WTC11 (cell line): Measurements from ENCODE around the gene RGS9BP. TPM values are rescaled to one million over a fixed set of nuclear protein-coding genes. Genes with fewer than 3 reads are reported as not detected.
"Not testable (repeated sequence)": the region's sequence is repeated elsewhere in the genome, so short reads cannot be mapped to it uniquely, and the experiment has no call there.

ENCODE experiments used
- ATAC-seq: fragments of 200-7000 bp; cut with Tn5 transposase; 2 replicates; pipeline ENCODE4 v1.10.0; 2021; ENCODE audit warnings: mild to moderate bottlenecking, moderate library complexity
- CTCF ChIA-PET: fragments of 300-600 bp; sonication (Branson Sonifier 250); formaldehyde crosslinking; loops from one replicate; lab custom pipeline; 2021; ENCODE audit warnings: antibody characterized with exemption; lab: Charles Lee
- POLR2A ChIA-PET: fragments of 350-600 bp; sonication (Branson Sonifier 250); formaldehyde crosslinking; loops from one replicate; lab custom pipeline; 2021; ENCODE audit warnings: antibody characterized with exemption; lab: Charles Lee
- DNase-seq: peaks from one replicate; pipeline ENCODE4 v3.0.0; 2021; ENCODE audit warnings: low spot score
- H3K27ac Mint-ChIP-seq: 2 replicates; pipeline ENCODE4 v1.8.0; 2021; ENCODE audit warnings: mixed read lengths
- H3K27me3 Mint-ChIP-seq: 2 replicates; pipeline ENCODE4 v1.8.0; 2021; ENCODE audit warnings: low read depth, mild to moderate bottlenecking, moderate library complexity, mixed read lengths
- H3K36me3 Mint-ChIP-seq: 2 replicates; pipeline ENCODE4 v1.8.0; 2021; ENCODE audit warnings: mixed read lengths
- H3K4me1 Mint-ChIP-seq: 2 replicates; pipeline ENCODE4 v1.8.0; 2022; ENCODE audit warnings: mixed read lengths
- H3K4me3 Mint-ChIP-seq: 2 replicates; pipeline ENCODE4 v1.8.0; 2021; ENCODE audit warnings: mild to moderate bottlenecking, moderate library complexity, mixed read lengths
- H3K9me3 Mint-ChIP-seq: 2 replicates; pipeline ENCODE4 v1.8.0; 2021; ENCODE audit warnings: mixed read lengths
- CREB1 ChIP-seq: sonication (generic); formaldehyde crosslinking; IDR thresholded peaks from 2 replicates; pipeline ENCODE4 v1.8.0; 2023; ENCODE audit warnings: mild to moderate bottlenecking, missing genetic modification reagents
- E2F1 ChIP-seq: sonication (generic); formaldehyde crosslinking; IDR thresholded peaks from 2 replicates; pipeline ENCODE4 v1.8.0; 2022; ENCODE audit warnings: mild to moderate bottlenecking, missing genetic modification reagents
- EMX1 ChIP-seq: fragments of 250-450 bp; sonication (Bioruptor Pico); IDR thresholded peaks from 2 replicates; pipeline ENCODE4 v1.8.0; 2021; ENCODE audit warnings: mild to moderate bottlenecking
- ESRRA ChIP-seq: sonication (generic); formaldehyde crosslinking; IDR thresholded peaks from 2 replicates; pipeline ENCODE4 v1.8.1; 2022; ENCODE audit warnings: mild to moderate bottlenecking, missing genetic modification reagents, borderline replicate concordance
- GRHL2 ChIP-seq: fragments of 250-450 bp; sonication (Bioruptor Pico); IDR thresholded peaks from 2 replicates; pipeline ENCODE4 v1.8.0; 2022; ENCODE audit warnings: mild to moderate bottlenecking, moderate library complexity; ENCODE audit not compliant: insufficient replicate concordance, severe bottlenecking
- GTF2I ChIP-seq: fragments of 250-450 bp; sonication (Bioruptor Pico); conservative IDR thresholded peaks from 2 replicates; pipeline ENCODE4 v1.4.0; 2021; ENCODE audit warnings: mild to moderate bottlenecking
- IRF2 ChIP-seq: sonication (generic); formaldehyde crosslinking; IDR thresholded peaks from 2 replicates; pipeline ENCODE4 v1.8.0; 2022; ENCODE audit warnings: low read depth, missing genetic modification reagents, borderline replicate concordance
- JAZF1 ChIP-seq: fragments of 250-450 bp; sonication (Bioruptor Pico); IDR thresholded peaks from 2 replicates; pipeline ENCODE4 v1.9.0; 2021; ENCODE audit warnings: moderate library complexity, mild to moderate bottlenecking, inconsistent platforms
- MAX ChIP-seq: sonication (generic); formaldehyde crosslinking; IDR thresholded peaks from 2 replicates; pipeline ENCODE4 v1.8.0; 2022; ENCODE audit warnings: mild to moderate bottlenecking, missing genetic modification reagents
- NFYB ChIP-seq: sonication (generic); formaldehyde crosslinking; conservative IDR thresholded peaks from 2 replicates; pipeline ENCODE4 v1.8.0; 2022; ENCODE audit warnings: low read depth, missing genetic modification reagents
- NR1H2 ChIP-seq: sonication (generic); formaldehyde crosslinking; IDR thresholded peaks from 2 replicates; pipeline ENCODE4 v1.9.0; 2021; ENCODE audit warnings: mild to moderate bottlenecking, moderate library complexity, missing genetic modification reagents
- OVOL2 ChIP-seq: fragments of 250-450 bp; sonication (Bioruptor Pico); IDR thresholded peaks from 2 replicates; pipeline ENCODE4 v1.9.0; 2021; ENCODE audit warnings: mild to moderate bottlenecking, borderline replicate concordance
- PRRX2 ChIP-seq: fragments of 250-450 bp; sonication (Bioruptor Pico); IDR thresholded peaks from 2 replicates; pipeline ENCODE4 v1.8.0; 2021; ENCODE audit warnings: mild to moderate bottlenecking
- RORB ChIP-seq: fragments of 250-450 bp; sonication (Bioruptor Pico); IDR thresholded peaks from 2 replicates; pipeline ENCODE4 v1.9.0; 2021; ENCODE audit warnings: mild to moderate bottlenecking
- SMAD3 ChIP-seq: sonication (generic); formaldehyde crosslinking; IDR thresholded peaks from 2 replicates; pipeline ENCODE4 v1.8.0; 2022; ENCODE audit warnings: missing genetic modification reagents, mild to moderate bottlenecking, borderline replicate concordance
- USF1 ChIP-seq: sonication (generic); formaldehyde crosslinking; IDR thresholded peaks from 2 replicates; pipeline ENCODE4 v1.8.0; 2022; ENCODE audit warnings: mild to moderate bottlenecking, missing genetic modification reagents
- USF2 ChIP-seq: sonication (generic); formaldehyde crosslinking; IDR thresholded peaks from 2 replicates; pipeline ENCODE4 v1.8.1; 2023; ENCODE audit warnings: mild to moderate bottlenecking, missing genetic modification reagents, moderate library complexity
- ZNF121 ChIP-seq: sonication (generic); formaldehyde crosslinking; IDR thresholded peaks from 2 replicates; pipeline ENCODE4 v1.8.0; 2023; ENCODE audit warnings: missing genetic modification reagents
- ZNF138 ChIP-seq: sonication (generic); formaldehyde crosslinking; conservative IDR thresholded peaks from 2 replicates; pipeline ENCODE4 v1.8.1; 2022; ENCODE audit warnings: mild to moderate bottlenecking, moderate library complexity, missing genetic modification reagents
- total RNA-seq: library from RNA; stranded (reverse); gene quantifications from 3 replicates; pipeline ENCODE4 v1.2.3, GENCODE V29; 2021
- TF ChIP-seq, protein P1 (sequence below): fragments of 250-450 bp; sonication (Bioruptor Pico); IDR thresholded peaks from 2 replicates; pipeline ENCODE4 v1.9.0; 2021; ENCODE audit warnings: mild to moderate bottlenecking
- TF ChIP-seq, protein P2 (sequence below): sonication (generic); formaldehyde crosslinking; IDR thresholded peaks from 2 replicates; pipeline ENCODE4 v1.8.1; 2022; ENCODE audit warnings: mild to moderate bottlenecking, missing genetic modification reagents, moderate library complexity, borderline replicate concordance
- TF ChIP-seq, protein P3 (sequence below): sonication (generic); formaldehyde crosslinking; IDR thresholded peaks from 2 replicates; pipeline ENCODE4 v1.8.0; 2023; ENCODE audit warnings: missing genetic modification reagents, mild to moderate bottlenecking, borderline replicate concordance

RGS9BP gene
- total RNA-seq, 1 experiment from 2014 or later = 0.24 TPM

DNA sequence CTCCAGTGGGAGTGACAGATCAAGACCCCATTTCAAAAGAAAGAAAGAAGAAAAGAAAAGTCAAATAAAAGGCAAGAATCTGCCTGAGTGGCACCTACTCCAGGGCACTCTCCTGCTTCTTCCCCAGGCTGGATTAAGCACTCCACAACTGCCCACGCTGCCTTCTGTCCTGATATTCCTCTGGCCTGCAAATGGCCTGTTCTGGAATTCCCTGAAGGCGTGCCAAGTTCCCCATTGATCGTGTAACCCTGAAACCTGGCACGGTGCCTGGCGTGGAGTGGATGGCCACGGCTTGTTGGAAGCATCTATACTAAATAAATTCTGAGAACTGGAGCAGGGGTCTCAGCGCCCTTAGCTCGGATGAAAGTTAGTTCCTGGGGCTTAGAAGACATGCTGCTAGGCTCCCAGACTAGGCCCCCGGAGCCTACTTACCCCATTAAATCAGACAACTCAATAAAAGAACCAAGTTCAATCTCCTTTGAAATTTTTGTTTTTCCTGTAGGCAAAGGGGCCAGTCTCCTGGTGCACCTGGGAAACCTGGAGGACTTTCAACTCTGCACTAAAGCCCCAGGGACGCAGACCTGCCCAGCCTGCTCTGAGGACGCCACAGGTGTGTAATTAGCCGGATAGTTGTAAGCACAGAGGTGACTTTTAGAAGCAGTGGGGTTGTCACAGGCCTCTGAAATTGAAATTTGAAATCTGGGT, 22.6 kb upstream of the RGS9BP start (continued):
- TF ChIP-seq MAX (CRISPR knock-in tag) (no peak), E2F1 (CRISPR knock-in tag) (no peak), OVOL2 (CRISPR knock-in tag) (no peak), GTF2I (CRISPR knock-in tag) (no peak), JAZF1 (no peak)

DNA sequence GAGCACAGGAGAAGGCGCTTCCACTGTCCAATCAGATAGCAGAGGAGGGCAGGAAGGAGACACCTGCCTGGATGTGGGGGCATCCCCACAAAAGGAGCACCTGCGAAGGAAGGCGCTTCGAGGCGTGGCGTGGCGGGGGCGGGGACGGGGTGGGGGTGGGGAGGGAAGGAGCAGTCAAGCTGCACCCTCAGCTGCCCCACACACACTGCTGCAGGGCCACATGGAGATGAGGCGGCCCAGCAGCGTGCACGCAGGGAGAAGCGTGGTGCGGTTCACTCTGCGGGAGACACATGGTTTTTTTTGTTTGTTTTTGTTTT, 22.1 kb upstream of the RGS9BP start:
- DNase-seq = no peak
- ChIA-PET CTCF (no interaction called here), POLR2A (no interaction called here)
- Mint-ChIP-seq H3K4me3 (no peak overlapping the region), H3K36me3 (peaks cover 26% of the 10 kb centered on the region), H3K27me3 (no peaks in the 10 kb centered on the region), H3K9me3 (no peaks in the 10 kb centered on the region), H3K4me1 (peaks cover 20% of the 10 kb centered on the region), H3K27ac (peak overlapping the region; percentile 89; the same call in 1 of the 2 replicates)
- TF ChIP-seq PRRX2 (CRISPR knock-in tag) = no peak
- TF ChIP-seq NR1H2 (CRISPR knock-in tag) = no peak
- TF ChIP-seq EMX1 (CRISPR knock-in tag) = no peak
- no peak for TF ChIP-seq USF1 (CRISPR knock-in tag)
- no peak for TF ChIP-seq GRHL2 (CRISPR knock-in tag)
- TF ChIP-seq, protein P1, sequence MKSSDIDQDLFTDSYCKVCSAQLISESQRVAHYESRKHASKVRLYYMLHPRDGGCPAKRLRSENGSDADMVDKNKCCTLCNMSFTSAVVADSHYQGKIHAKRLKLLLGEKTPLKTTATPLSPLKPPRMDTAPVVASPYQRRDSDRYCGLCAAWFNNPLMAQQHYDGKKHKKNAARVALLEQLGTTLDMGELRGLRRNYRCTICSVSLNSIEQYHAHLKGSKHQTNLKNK = no peak
- TF ChIP-seq, protein P2, sequence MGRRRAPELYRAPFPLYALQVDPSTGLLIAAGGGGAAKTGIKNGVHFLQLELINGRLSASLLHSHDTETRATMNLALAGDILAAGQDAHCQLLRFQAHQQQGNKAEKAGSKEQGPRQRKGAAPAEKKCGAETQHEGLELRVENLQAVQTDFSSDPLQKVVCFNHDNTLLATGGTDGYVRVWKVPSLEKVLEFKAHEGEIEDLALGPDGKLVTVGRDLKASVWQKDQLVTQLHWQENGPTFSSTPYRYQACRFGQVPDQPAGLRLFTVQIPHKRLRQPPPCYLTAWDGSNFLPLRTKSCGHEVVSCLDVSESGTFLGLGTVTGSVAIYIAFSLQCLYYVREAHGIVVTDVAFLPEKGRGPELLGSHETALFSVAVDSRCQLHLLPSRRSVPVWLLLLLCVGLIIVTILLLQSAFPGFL = no peak
- TF ChIP-seq ZNF138 (CRISPR knock-in tag) = no peak
- ATAC-seq = peak; percentile 13; the same call in 1 of the 2 replicates

DNA sequence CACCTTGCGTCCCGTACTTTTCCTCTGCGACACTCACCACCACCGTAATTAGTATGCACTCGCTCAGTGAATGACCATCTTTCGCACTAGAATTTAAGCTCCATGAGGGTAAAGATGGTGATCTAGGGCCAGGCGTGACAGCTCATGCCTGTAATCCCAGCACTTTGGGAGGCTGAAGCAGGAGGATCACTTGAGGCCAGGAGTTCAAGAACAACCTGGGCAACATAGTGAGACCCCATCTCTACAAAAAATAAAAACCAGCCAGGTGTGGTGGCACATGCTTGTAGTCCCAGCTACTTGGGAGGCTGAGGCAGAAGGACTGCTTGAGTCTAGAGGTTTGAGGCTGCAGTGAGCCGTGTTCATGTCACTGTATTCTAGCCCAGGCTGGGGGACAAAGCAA, 19.3 kb upstream of the RGS9BP start:
- CTCF ChIA-PET = interaction anchor here (0.6 to 0.7 kb wide), 2 partner anchors 57 to 349 kb away, joined by 3 read pairs; no protein-coding TSS in a partner anchor
- H3K9me3 Mint-ChIP-seq, POLR2A ChIA-PET, H3K27me3 Mint-ChIP-seq, DNase-seq, H3K4me3 Mint-ChIP-seq, H3K27ac Mint-ChIP-seq, ATAC-seq: not testable (repeated sequence)
- H3K36me3 Mint-ChIP-seq = peaks cover 18% of the 10 kb centered on the region
- H3K4me1 Mint-ChIP-seq = peaks cover 20% of the 10 kb centered on the region
- TF ChIP-seq ZNF121 = peak; percentile 42; the same call in 1 of the 2 replicates

DNA sequence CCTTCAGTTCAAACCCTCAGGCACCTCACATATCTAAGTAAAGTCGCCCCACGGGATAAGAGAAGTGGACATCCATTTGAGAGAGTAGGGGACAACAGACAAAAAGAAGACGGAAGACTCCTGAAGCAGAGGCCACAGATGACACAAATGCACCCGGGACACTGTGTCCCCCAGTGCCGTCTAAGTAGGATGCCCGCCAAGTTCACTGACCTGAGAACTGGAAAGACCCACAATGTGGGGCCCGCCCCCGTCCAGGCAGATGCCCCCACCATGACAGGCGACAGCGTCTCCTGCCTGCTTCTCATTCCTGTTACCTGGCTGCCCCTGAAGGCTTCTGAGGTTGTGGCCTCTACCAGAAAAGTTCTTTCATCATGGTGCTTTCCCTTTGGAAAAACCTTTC, 17.6 kb upstream of the RGS9BP start:
- CTCF ChIA-PET = no interaction called here
- DNase-seq (no peak), ATAC-seq (no peak)
- Mint-ChIP-seq H3K27me3 (no peaks in the 10 kb centered on the region), H3K4me3 (no peak overlapping the region), H3K27ac (no peak overlapping the region), H3K9me3 (no peaks in the 10 kb centered on the region), H3K36me3 (peaks cover 17% of the 10 kb centered on the region), H3K4me1 (peaks cover 4% of the 10 kb centered on the region)
- POLR2A ChIA-PET = no interaction called here
- TF ChIP-seq SMAD3 (CRISPR knock-in tag) (no peak), CREB1 (CRISPR knock-in tag) (no peak), NFYB (CRISPR knock-in tag) (no peak), OVOL2 (CRISPR knock-in tag) (no peak), RORB (CRISPR knock-in tag) (no peak), ESRRA (CRISPR knock-in tag) (no peak), IRF2 (CRISPR knock-in tag) (no peak), USF2 (CRISPR knock-in tag) (no peak)
- TF ChIP-seq, protein P1 = no peak
- TF ChIP-seq, protein P3, sequence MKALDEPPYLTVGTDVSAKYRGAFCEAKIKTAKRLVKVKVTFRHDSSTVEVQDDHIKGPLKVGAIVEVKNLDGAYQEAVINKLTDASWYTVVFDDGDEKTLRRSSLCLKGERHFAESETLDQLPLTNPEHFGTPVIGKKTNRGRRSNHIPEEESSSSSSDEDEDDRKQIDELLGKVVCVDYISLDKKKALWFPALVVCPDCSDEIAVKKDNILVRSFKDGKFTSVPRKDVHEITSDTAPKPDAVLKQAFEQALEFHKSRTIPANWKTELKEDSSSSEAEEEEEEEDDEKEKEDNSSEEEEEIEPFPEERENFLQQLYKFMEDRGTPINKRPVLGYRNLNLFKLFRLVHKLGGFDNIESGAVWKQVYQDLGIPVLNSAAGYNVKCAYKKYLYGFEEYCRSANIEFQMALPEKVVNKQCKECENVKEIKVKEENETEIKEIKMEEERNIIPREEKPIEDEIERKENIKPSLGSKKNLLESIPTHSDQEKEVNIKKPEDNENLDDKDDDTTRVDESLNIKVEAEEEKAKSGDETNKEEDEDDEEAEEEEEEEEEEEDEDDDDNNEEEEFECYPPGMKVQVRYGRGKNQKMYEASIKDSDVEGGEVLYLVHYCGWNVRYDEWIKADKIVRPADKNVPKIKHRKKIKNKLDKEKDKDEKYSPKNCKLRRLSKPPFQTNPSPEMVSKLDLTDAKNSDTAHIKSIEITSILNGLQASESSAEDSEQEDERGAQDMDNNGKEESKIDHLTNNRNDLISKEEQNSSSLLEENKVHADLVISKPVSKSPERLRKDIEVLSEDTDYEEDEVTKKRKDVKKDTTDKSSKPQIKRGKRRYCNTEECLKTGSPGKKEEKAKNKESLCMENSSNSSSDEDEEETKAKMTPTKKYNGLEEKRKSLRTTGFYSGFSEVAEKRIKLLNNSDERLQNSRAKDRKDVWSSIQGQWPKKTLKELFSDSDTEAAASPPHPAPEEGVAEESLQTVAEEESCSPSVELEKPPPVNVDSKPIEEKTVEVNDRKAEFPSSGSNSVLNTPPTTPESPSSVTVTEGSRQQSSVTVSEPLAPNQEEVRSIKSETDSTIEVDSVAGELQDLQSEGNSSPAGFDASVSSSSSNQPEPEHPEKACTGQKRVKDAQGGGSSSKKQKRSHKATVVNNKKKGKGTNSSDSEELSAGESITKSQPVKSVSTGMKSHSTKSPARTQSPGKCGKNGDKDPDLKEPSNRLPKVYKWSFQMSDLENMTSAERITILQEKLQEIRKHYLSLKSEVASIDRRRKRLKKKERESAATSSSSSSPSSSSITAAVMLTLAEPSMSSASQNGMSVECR (CRISPR knock-in tag) = no peak
